Erythroblast (primary cell): Measurements from ENCODE around the gene CPOX.

Source experiments
- GATA1 ChIP-seq: IDR thresholded peaks from 2 replicates; pipeline ENCODE4 v1.6.1; 2011; ENCODE audit warnings: low read depth, mild to moderate bottlenecking, control low read depth, low read length, moderate library complexity
- POLR2A ChIP-seq: IDR thresholded peaks from 2 replicates; pipeline ENCODE4 v1.6.1; 2011; ENCODE audit warnings: mild to moderate bottlenecking, low read length

GRCh38 chr3:98600412-98601095, 7.1 kb upstream of the CPOX start:
- no peak for TF ChIP-seq POLR2A
- TF ChIP-seq GATA1: no peak
